Activated T-cell treated with anti-CD3 and anti-CD28 coated beads for 48 hours (primary cell): Measurements from ENCODE around the gene KRTAP10-1.
"Not testable (repeated sequence)": the region's sequence is repeated elsewhere in the genome, so short reads cannot be mapped to it uniquely, and the experiment has no call there.

ENCODE experiments used
- DNase-seq: peaks from one replicate; pipeline ENCODE4 v3.0.0-alpha.2; 2020; ENCODE audit warnings: low read depth

KRTAP10-1 gene

GRCh38 chr21:44539991-44540666, at the start of gene KRTAP10-1:
Gene KRTAP10-1 (minus strand): TSS chr21:44540195. CDS start chr21:44540150, 45 bp downstream.
- DNase-seq: no peak

GRCh38 chr21:44589094-44589493, 49.1 kb upstream of the KRTAP10-1 start:
- DNase-seq: no peak

- DNase-seq: no peak
Observed at GRCh38 chr21:44585892-44586291, 45.9 kb upstream of the KRTAP10-1 start.

- DNase-seq: peak; percentile 9
Observed at GRCh38 chr21:44583800-44584147, 43.8 kb upstream of the KRTAP10-1 start.

GRCh38 chr21:44583089-44583799, 43.2 kb upstream of the KRTAP10-1 start:
- DNase-seq: no peak

GRCh38 chr21:44582055-44582454, 42.1 kb upstream of the KRTAP10-1 start:
- DNase-seq: no peak

GRCh38 chr21:44581158-44581557, 41.2 kb upstream of the KRTAP10-1 start:
- no peak for DNase-seq

GRCh38 chr21:44580231-44580821, 40.3 kb upstream of the KRTAP10-1 start, which contains the start of gene KRTAP10-5:
Gene KRTAP10-5 (minus strand): TSS chr21:44580604. CDS start chr21:44580578, 26 bp downstream.
- not testable (repeated sequence) for DNase-seq

GRCh38 chr21:44579833-44580144, 39.8 kb upstream of the KRTAP10-1 start:
- DNase-seq: no peak

- DNase-seq: no peak
Observed at GRCh38 chr21:44579056-44579832, 39.2 kb upstream of the KRTAP10-1 start.

- DNase-seq: no peak
Observed at GRCh38 chr21:44578371-44579055, 38.5 kb upstream of the KRTAP10-1 start.

- DNase-seq: no peak
Observed at GRCh38 chr21:44576025-44576420, 36.0 kb upstream of the KRTAP10-1 start.

- no peak for DNase-seq
Observed at GRCh38 chr21:44575307-44576024, 35.5 kb upstream of the KRTAP10-1 start.

GRCh38 chr21:44574457-44575306, 34.7 kb upstream of the KRTAP10-1 start:
- DNase-seq: no peak

GRCh38 chr21:44573630-44574456, 33.8 kb upstream of the KRTAP10-1 start, which contains the start of gene KRTAP10-4:
Gene KRTAP10-4 (plus strand): TSS chr21:44573729. CDS start chr21:44573759, 30 bp downstream.
- not testable (repeated sequence) for DNase-seq

GRCh38 chr21:44572959-44573583, 33.1 kb upstream of the KRTAP10-1 start:
- DNase-seq: no peak

- DNase-seq: no peak
Observed at GRCh38 chr21:44571844-44572782, 32.1 kb upstream of the KRTAP10-1 start.

GRCh38 chr21:44571296-44571695, 31.3 kb upstream of the KRTAP10-1 start:
- no peak for DNase-seq
